Keratinocyte (primary cell): ENCODE results near the gene PRLR. TPM values are rescaled to one million over a fixed set of nuclear protein-coding genes. Genes with fewer than 3 reads are reported as not detected.

ENCODE experiments used
- DNase-seq: peaks from one replicate; pipeline ENCODE4 v3.0.0-alpha.2; 2011; ENCODE audit warnings: low read depth, missing footprints, low spot score
- FAIRE-seq: peaks from 2 replicates; lab custom pipeline; 2011; peaks lifted over from hg19 to GRCh38; lab: Jason Lieb, UNC
- H2AFZ ChIP-seq: 2 replicates; pipeline ENCODE4 v1.6.0; 2012; ENCODE audit warnings: low read length, control low read depth, inconsistent platforms; ENCODE audit not compliant: control insufficient read depth
- H3K27ac ChIP-seq: 2 replicates; pipeline ENCODE4 v1.5.1; 2011; ENCODE audit warnings: low read length; ENCODE audit not compliant: control insufficient read depth, insufficient read depth
- H3K27me3 ChIP-seq: 3 replicates; pipeline ENCODE4 v1.6.0; 2011; ENCODE audit warnings: low read length; ENCODE audit not compliant: control insufficient read depth, insufficient read depth; ENCODE audit errors: extremely low read depth
- H3K36me3 ChIP-seq, 2 experiments: 2 replicates in 1 of 2; 3 replicates in 1 of 2; pipeline ENCODE4 v1.5.1; 2011; ENCODE audit warnings: low read length in 2 of 2, mild to moderate bottlenecking in 1 of 2; ENCODE audit not compliant: control insufficient read depth in 2 of 2, insufficient read depth in 2 of 2; ENCODE audit errors: extremely low read depth in 1 of 2
- H3K4me1 ChIP-seq: 3 replicates; pipeline ENCODE4 v1.5.1; 2011; ENCODE audit warnings: low read length; ENCODE audit not compliant: control insufficient read depth, insufficient read depth; ENCODE audit errors: extremely low read depth
- H3K4me2 ChIP-seq: 3 replicates; pipeline ENCODE4 v1.6.0; 2011; ENCODE audit warnings: low read depth, low read length; ENCODE audit not compliant: control insufficient read depth, insufficient read depth; ENCODE audit errors: extremely low read depth
- H3K4me3 ChIP-seq, 3 experiments: fragments of 200-600 bp in 1 of 3; sonication (generic) in 1 of 3; 2 replicates in 2 of 3; 3 replicates in 1 of 3; pipeline ENCODE4 v1.5.1; 2011 to 2016; ENCODE audit warnings: low read length in 3 of 3, mild to moderate bottlenecking in 3 of 3, control low read depth in 2 of 3, inconsistent platforms in 1 of 3, low read depth in 1 of 3, mixed read lengths in 1 of 3, mixed run types in 1 of 3, moderate library complexity in 1 of 3; ENCODE audit not compliant: control insufficient read depth in 2 of 3, insufficient read depth in 2 of 3; ENCODE audit errors: extremely low read depth in 1 of 3
- H3K79me2 ChIP-seq: 2 replicates; pipeline ENCODE4 v1.6.0; 2012; ENCODE audit warnings: low read length; ENCODE audit not compliant: control insufficient read depth, insufficient read depth
- H3K9ac ChIP-seq: 3 replicates; pipeline ENCODE4 v1.6.0; 2011; ENCODE audit warnings: low read length; ENCODE audit not compliant: control insufficient read depth, insufficient read depth; ENCODE audit errors: extremely low read depth
- H3K9me1 ChIP-seq: 3 replicates; pipeline ENCODE4 v1.6.0; 2011; ENCODE audit warnings: low read length; ENCODE audit not compliant: control insufficient read depth, insufficient read depth; ENCODE audit errors: extremely low read depth
- H3K9me3 ChIP-seq: 2 replicates; pipeline ENCODE4 v1.5.1; 2012; ENCODE audit warnings: low read depth, low read length; ENCODE audit not compliant: control insufficient read depth
- H4K20me1 ChIP-seq: 3 replicates; pipeline ENCODE4 v1.6.0; 2011; ENCODE audit warnings: low read length; ENCODE audit not compliant: control insufficient read depth, insufficient read depth; ENCODE audit errors: extremely low read depth
- CTCF ChIP-seq, 3 experiments: IDR thresholded peaks in 1 of 3; conservative IDR thresholded peaks in 1 of 3; optimal IDR thresholded peaks in 1 of 3; 2 replicates in 2 of 3; 3 replicates in 1 of 3; pipeline versions ENCODE3 to v1.5.1; 2011; ENCODE audit warnings: low read length in 3 of 3, mild to moderate bottlenecking in 3 of 3, moderate library complexity in 2 of 3, control low read depth in 1 of 3, inconsistent platforms in 1 of 3; ENCODE audit not compliant: insufficient read depth in 2 of 3; ENCODE audit errors: extremely low read depth in 1 of 3
- EZH2 ChIP-seq: IDR thresholded peaks from one replicate; pipeline ENCODE4 v1.6.1; 2012; ENCODE audit warnings: inconsistent platforms, mild to moderate bottlenecking, low read length, moderate library complexity
- dilution Hi-C: fragments of 300-500 bp; cut with MboI; formaldehyde crosslinking; loops from one replicate; pipeline ENCODE4 v1.7.0; 2020; ENCODE audit warnings: low sequenced_read_pairs; ENCODE audit not compliant: extremely low pct_ligation_motif_present
- polyA plus RNA-seq, 5 experiments: library from polyadenylated mRNA; depleted of rRNA in 3 of 5; stranded (reverse) in 3 of 5; stranded (forward) in 1 of 5; unstranded in 1 of 5; fragments of >200 nt; gene quantifications; 1 replicate in 1 of 5; 2 replicates in 3 of 5; 3 replicates in 1 of 5; pipeline versions ENCODE4 v1.2.1 to v1.2.3, GENCODE V29; 2011 to 2012; ENCODE audit warnings: missing spikeins in 2 of 5, low read depth in 1 of 5, low replicate concordance in 1 of 5

PRLR gene
- polyA plus RNA-seq, 1 donor (not counting 4 experiments of a cell fraction or from before 2014, with no cell fraction given) = 0.04 TPM

GRCh38 chr5:35164860-35165542, 65.3 kb downstream of the PRLR start:
- FAIRE-seq = no peak

GRCh38 chr5:35163710-35164033, 66.6 kb downstream of the PRLR start:
- Histone ChIP-seq H3K27ac (no peak overlapping the region), H3K9me1 (no peaks in the 10 kb centered on the region), H3K4me2 (no peak overlapping the region), H3K9ac (no peak overlapping the region), H3K27me3 (peaks cover 7% of the 10 kb centered on the region), H3K9me3 (no peaks in the 10 kb centered on the region), H3K4me1 (no peaks in the 10 kb centered on the region), H3K79me2 (no peaks in the 10 kb centered on the region), H4K20me1 (no peaks in the 10 kb centered on the region), H2AFZ (no peak overlapping the region), H3K36me3 (no peaks in the 10 kb centered on the region), H3K4me3 (no peak overlapping the region)
- DNase-seq (no peak), FAIRE-seq (no peak)
- dilution Hi-C loops = no loop called here
- no peak for TF ChIP-seq EZH2
- no peak for TF ChIP-seq CTCF (optimal IDR thresholded peaks at IDR 0.05 in 1 of 3, IDR thresholded peaks at IDR 0.05 in 1 of 3, conservative IDR thresholded peaks at IDR 0.05 in 1 of 3; ENCODE audit: extremely low read depth in 1 of 3, insufficient read depth in 2 of 3, low read length in 3 of 3)

More at GRCh38 chr5:35164860-35165542, 65.3 kb downstream of the PRLR start:
- H2AFZ ChIP-seq = no peak overlapping the region
- no peak overlapping the region for H3K9ac ChIP-seq
- no peaks in the 10 kb centered on the region for H3K4me1 ChIP-seq
- H3K27me3 ChIP-seq = peaks cover 7% of the 10 kb centered on the region
- H4K20me1 ChIP-seq = no peaks in the 10 kb centered on the region
- H3K4me3 ChIP-seq = no peak overlapping the region
- H3K36me3 ChIP-seq = no peaks in the 10 kb centered on the region
- H3K79me2 ChIP-seq = no peaks in the 10 kb centered on the region
- dilution Hi-C loops = no loop called here
- no peak overlapping the region for H3K4me2 ChIP-seq
- no peak overlapping the region for H3K27ac ChIP-seq
- H3K9me3 ChIP-seq = no peaks in the 10 kb centered on the region
- no peaks in the 10 kb centered on the region for H3K9me1 ChIP-seq
- no peak for DNase-seq
- TF ChIP-seq CTCF (optimal IDR thresholded peaks at IDR 0.05 in 1 of 3, IDR thresholded peaks at IDR 0.05 in 1 of 3, conservative IDR thresholded peaks at IDR 0.05 in 1 of 3; ENCODE audit: extremely low read depth in 1 of 3, insufficient read depth in 2 of 3, low read length in 3 of 3) (no peak), EZH2 (no peak)
